Measurements from ENCODE around the gene FAM131C.
"Not testable (repeated sequence)": the region's sequence is repeated elsewhere in the genome, so short reads cannot be mapped to it uniquely, and the experiment has no call there.

Gene FAM131C

GRCh38 chr1:16066245-16066644 is 7.2 kb downstream of the FAM131C start:
- no peak overlapping the region for H3K4me3 ChIP-seq (ENCODE audit: low read depth, low read length)
- TF ChIP-seq CTCF (IDR thresholded peaks at IDR 0.05; ENCODE audit: control insufficient read depth, extremely low read depth, insufficient read depth) = no peak
- DNase-seq (ENCODE audit: low read depth) = no peak

- DNase-seq (ENCODE audit: low read depth) = no peak
- TF ChIP-seq CTCF (IDR thresholded peaks at IDR 0.05; ENCODE audit: control insufficient read depth, extremely low read depth, insufficient read depth) = no peak
- H3K4me3 ChIP-seq (ENCODE audit: low read depth, low read length) = no peak overlapping the region
Observed at GRCh38 chr1:16065269-16065576, 8.2 kb downstream of the FAM131C start.

GRCh38 chr1:16064536-16065268 is 8.7 kb downstream of the FAM131C start:
- no peak overlapping the region for H3K4me3 ChIP-seq (ENCODE audit: low read depth, low read length)
- DNase-seq (ENCODE audit: low read depth) = no peak
- TF ChIP-seq CTCF (IDR thresholded peaks at IDR 0.05; ENCODE audit: control insufficient read depth, extremely low read depth, insufficient read depth) = no peak

GRCh38 chr1:16063921-16064320 is 9.5 kb downstream of the FAM131C start:
- no peak for DNase-seq (ENCODE audit: low read depth)
- H3K4me3 ChIP-seq (ENCODE audit: low read depth, low read length) = no peak overlapping the region
- no peak for TF ChIP-seq CTCF (IDR thresholded peaks at IDR 0.05; ENCODE audit: control insufficient read depth, extremely low read depth, insufficient read depth)

- no peak for TF ChIP-seq CTCF (IDR thresholded peaks at IDR 0.05; ENCODE audit: control insufficient read depth, extremely low read depth, insufficient read depth)
- no peak overlapping the region for H3K4me3 ChIP-seq (ENCODE audit: low read depth, low read length)
- DNase-seq (ENCODE audit: low read depth) = no peak
Observed at GRCh38 chr1:16063226-16063829, 10.1 kb downstream of the FAM131C start.

- DNase-seq (ENCODE audit: low read depth); H3K4me3 ChIP-seq (ENCODE audit: low read depth, low read length): not testable (repeated sequence)
Observed at GRCh38 chr1:16062687-16063075, 10.8 kb downstream of the FAM131C start.

GRCh38 chr1:16061989-16062686 is 11.3 kb downstream of the FAM131C start:
- DNase-seq (ENCODE audit: low read depth); H3K4me3 ChIP-seq (ENCODE audit: low read depth, low read length): not testable (repeated sequence)

- DNase-seq (ENCODE audit: low read depth) = no peak
- no peak overlapping the region for H3K4me3 ChIP-seq (ENCODE audit: low read depth, low read length)
- TF ChIP-seq CTCF (IDR thresholded peaks at IDR 0.05; ENCODE audit: control insufficient read depth, extremely low read depth, insufficient read depth) = no peak
Observed at GRCh38 chr1:16061266-16061665, 12.2 kb downstream of the FAM131C start.

- not testable (repeated sequence) for DNase-seq (ENCODE audit: low read depth); H3K4me3 ChIP-seq (ENCODE audit: low read depth, low read length)
Observed at GRCh38 chr1:16058394-16059120, 14.9 kb downstream of the FAM131C start.

GRCh38 chr1:16057314-16057915 is 16.0 kb downstream of the FAM131C start:
- H3K4me3 ChIP-seq (ENCODE audit: low read depth, low read length); DNase-seq (ENCODE audit: low read depth): not testable (repeated sequence)
